Measurements from ENCODE around the gene TFCP2. TPM values are rescaled to one million over a fixed set of nuclear protein-coding genes. Genes with fewer than 3 reads are reported as not detected.

The TFCP2 gene
- polyA plus RNA-seq, 1 donor (not counting 4 experiments of a cell fraction or from before 2014, with no cell fraction given) = 27.2 TPM

- Histone ChIP-seq H3K9me1 (ENCODE audit: control insufficient read depth, extremely low read depth, insufficient read depth, low read length) (no peaks in the 10 kb centered on the region), H3K4me3 (ENCODE audit: control insufficient read depth in 2 of 3, extremely low read depth in 1 of 3, insufficient read depth in 2 of 3, low read depth in 1 of 3, low read length in 3 of 3) (no peak overlapping the region), H3K36me3 (ENCODE audit: control insufficient read depth in 2 of 2, extremely low read depth in 1 of 2, insufficient read depth in 2 of 2, low read length in 2 of 2) (no peaks in the 10 kb centered on the region), H3K4me1 (ENCODE audit: control insufficient read depth, extremely low read depth, insufficient read depth, low read length) (no peaks in the 10 kb centered on the region), H3K9ac (ENCODE audit: control insufficient read depth, extremely low read depth, insufficient read depth, low read length) (no peak overlapping the region), H3K9me3 (ENCODE audit: control insufficient read depth, low read depth, low read length) (no peaks in the 10 kb centered on the region), H4K20me1 (ENCODE audit: control insufficient read depth, extremely low read depth, insufficient read depth, low read length) (no peaks in the 10 kb centered on the region), H3K27me3 (ENCODE audit: control insufficient read depth, extremely low read depth, insufficient read depth, low read length) (no peaks in the 10 kb centered on the region), H2AFZ (ENCODE audit: control insufficient read depth, low read length) (no peak overlapping the region), H3K4me2 (ENCODE audit: control insufficient read depth, extremely low read depth, insufficient read depth, low read depth, low read length) (no peak overlapping the region), H3K27ac (ENCODE audit: control insufficient read depth, insufficient read depth, low read length) (no peak overlapping the region), H3K79me2 (ENCODE audit: control insufficient read depth, insufficient read depth, low read length) (no peaks in the 10 kb centered on the region)
- TF ChIP-seq CTCF (optimal IDR thresholded peaks at IDR 0.05 in 1 of 3, IDR thresholded peaks at IDR 0.05 in 1 of 3, conservative IDR thresholded peaks at IDR 0.05 in 1 of 3; ENCODE audit: extremely low read depth in 1 of 3, insufficient read depth in 2 of 3, low read length in 3 of 3) (no peak), EZH2 (IDR thresholded peaks at IDR 0.05; ENCODE audit: low read length) (no peak)
- dilution Hi-C loops (cut with MboI; ENCODE audit: extremely low pct_ligation_motif_present, low sequenced_read_pairs) = no loop called here
- DNase-seq (ENCODE audit: low read depth, low spot score) = no peak
- no peak for FAIRE-seq
These were observed 23.6 kb upstream of the TFCP2 start for GRCh38 chr12:51196547-51196946.

GRCh38 chr12:51195841-51196240 lies 22.9 kb upstream of the TFCP2 start:
- H4K20me1 ChIP-seq (ENCODE audit: control insufficient read depth, extremely low read depth, insufficient read depth, low read length) = no peaks in the 10 kb centered on the region
- dilution Hi-C loops (cut with MboI; ENCODE audit: extremely low pct_ligation_motif_present, low sequenced_read_pairs) = no loop called here
- H3K27ac ChIP-seq (ENCODE audit: control insufficient read depth, insufficient read depth, low read length) = no peak overlapping the region
- FAIRE-seq (no peak), DNase-seq (ENCODE audit: low read depth, low spot score) (no peak)
- no peaks in the 10 kb centered on the region for H3K4me1 ChIP-seq (ENCODE audit: control insufficient read depth, extremely low read depth, insufficient read depth, low read length)
- H3K4me2 ChIP-seq (ENCODE audit: control insufficient read depth, extremely low read depth, insufficient read depth, low read depth, low read length) = no peak overlapping the region
- TF ChIP-seq EZH2 (IDR thresholded peaks at IDR 0.05; ENCODE audit: low read length) = no peak
- no peak overlapping the region for H3K9ac ChIP-seq (ENCODE audit: control insufficient read depth, extremely low read depth, insufficient read depth, low read length)
- no peaks in the 10 kb centered on the region for H3K27me3 ChIP-seq (ENCODE audit: control insufficient read depth, extremely low read depth, insufficient read depth, low read length)
- no peaks in the 10 kb centered on the region for H3K36me3 ChIP-seq (ENCODE audit: control insufficient read depth in 2 of 2, extremely low read depth in 1 of 2, insufficient read depth in 2 of 2, low read length in 2 of 2)
- H3K9me1 ChIP-seq (ENCODE audit: control insufficient read depth, extremely low read depth, insufficient read depth, low read length) = no peaks in the 10 kb centered on the region
- H3K79me2 ChIP-seq (ENCODE audit: control insufficient read depth, insufficient read depth, low read length) = no peaks in the 10 kb centered on the region
- no peaks in the 10 kb centered on the region for H3K9me3 ChIP-seq (ENCODE audit: control insufficient read depth, low read depth, low read length)
- H3K4me3 ChIP-seq (ENCODE audit: control insufficient read depth in 2 of 3, extremely low read depth in 1 of 3, insufficient read depth in 2 of 3, low read depth in 1 of 3, low read length in 3 of 3) = no peak overlapping the region
- no peak overlapping the region for H2AFZ ChIP-seq (ENCODE audit: control insufficient read depth, low read length)

GRCh38 chr12:51192284-51192671 lies 19.3 kb upstream of the TFCP2 start:
- Histone ChIP-seq H3K4me3 (ENCODE audit: control insufficient read depth in 2 of 3, extremely low read depth in 1 of 3, insufficient read depth in 2 of 3, low read depth in 1 of 3, low read length in 3 of 3) (no peak overlapping the region), H3K4me2 (ENCODE audit: control insufficient read depth, extremely low read depth, insufficient read depth, low read depth, low read length) (no peak overlapping the region), H2AFZ (ENCODE audit: control insufficient read depth, low read length) (no peak overlapping the region), H3K27me3 (ENCODE audit: control insufficient read depth, extremely low read depth, insufficient read depth, low read length) (peaks cover 3% of the 10 kb centered on the region), H3K9me3 (ENCODE audit: control insufficient read depth, low read depth, low read length) (no peaks in the 10 kb centered on the region), H3K27ac (ENCODE audit: control insufficient read depth, insufficient read depth, low read length) (no peak overlapping the region), H3K9me1 (ENCODE audit: control insufficient read depth, extremely low read depth, insufficient read depth, low read length) (no peaks in the 10 kb centered on the region), H3K9ac (ENCODE audit: control insufficient read depth, extremely low read depth, insufficient read depth, low read length) (no peak overlapping the region), H4K20me1 (ENCODE audit: control insufficient read depth, extremely low read depth, insufficient read depth, low read length) (no peaks in the 10 kb centered on the region), H3K4me1 (ENCODE audit: control insufficient read depth, extremely low read depth, insufficient read depth, low read length) (no peaks in the 10 kb centered on the region), H3K79me2 (ENCODE audit: control insufficient read depth, insufficient read depth, low read length) (no peaks in the 10 kb centered on the region), H3K36me3 (ENCODE audit: control insufficient read depth in 2 of 2, extremely low read depth in 1 of 2, insufficient read depth in 2 of 2, low read length in 2 of 2) (no peaks in the 10 kb centered on the region)
- dilution Hi-C loops (cut with MboI; ENCODE audit: extremely low pct_ligation_motif_present, low sequenced_read_pairs) = no loop called here
- DNase-seq (ENCODE audit: low read depth, low spot score) (no peak), FAIRE-seq (no peak)
- peak in 1 of 3 experiments; percentile 33 for TF ChIP-seq CTCF (optimal IDR thresholded peaks at IDR 0.05 in 1 of 3, IDR thresholded peaks at IDR 0.05 in 1 of 3, conservative IDR thresholded peaks at IDR 0.05 in 1 of 3; ENCODE audit: extremely low read depth in 1 of 3, insufficient read depth in 2 of 3, low read length in 3 of 3)
- TF ChIP-seq EZH2 (IDR thresholded peaks at IDR 0.05; ENCODE audit: low read length) = no peak
